ENCODE measurements around the gene SF3A2.

DNA sequence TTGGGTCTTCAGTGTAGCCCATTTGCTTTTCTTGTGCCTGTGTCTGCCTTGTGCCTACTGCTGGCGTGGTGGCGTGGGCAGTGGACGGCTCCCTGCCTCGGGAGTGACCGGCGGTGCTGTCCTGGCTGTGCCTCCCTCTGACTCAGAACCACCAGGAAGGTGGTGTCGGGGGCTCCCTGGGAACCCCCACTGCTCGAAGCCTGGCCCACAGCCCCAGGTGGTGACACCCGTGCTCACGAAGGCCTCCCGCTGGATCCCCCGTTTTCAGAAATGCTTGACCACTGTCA lies 7.4 kb downstream of the SF3A2 start:
- no peak for TF ChIP-seq POLR2A (IDR thresholded peaks at IDR 0.05; ENCODE audit: low read length)
- TF ChIP-seq GATA1 (IDR thresholded peaks at IDR 0.05; ENCODE audit: low read depth, low read length): no peak
